GM21515 (cell line): Measurements from ENCODE around the gene HSPA12A.

Experiments
- ATAC-seq: cut with Tn5 transposase; IDR thresholded peaks from one replicate; pipeline ENCODE4 v1.9.1; 2021; ENCODE audit not compliant: unreplicated experiment

The HSPA12A gene

GRCh38 chr10:116694927-116695268 lies 47.5 kb downstream of the HSPA12A start:
- ATAC-seq = no peak

- no peak for ATAC-seq
Observed at GRCh38 chr10:116694243-116694926, 48.0 kb downstream of the HSPA12A start.

GRCh38 chr10:116692225-116692624 lies 50.1 kb downstream of the HSPA12A start:
- no peak for ATAC-seq

GRCh38 chr10:116691635-116692034 lies 50.7 kb downstream of the HSPA12A start:
- no peak for ATAC-seq

GRCh38 chr10:116690356-116691322 lies 51.7 kb downstream of the HSPA12A start:
- no peak for ATAC-seq

GRCh38 chr10:116689744-116690143 lies 52.6 kb downstream of the HSPA12A start:
- no peak for ATAC-seq

- no peak for ATAC-seq
Observed at GRCh38 chr10:116688741-116689495, 53.4 kb downstream of the HSPA12A start.

GRCh38 chr10:116688241-116688711 lies 54.1 kb downstream of the HSPA12A start:
- ATAC-seq = no peak

- ATAC-seq = no peak
Observed at GRCh38 chr10:116687633-116688032, 54.7 kb downstream of the HSPA12A start.

GRCh38 chr10:116686632-116687031 lies 55.7 kb downstream of the HSPA12A start:
- ATAC-seq = no peak

GRCh38 chr10:116685807-116686206 lies 56.6 kb downstream of the HSPA12A start:
- ATAC-seq = no peak

GRCh38 chr10:116684781-116685180 lies 57.6 kb downstream of the HSPA12A start:
- ATAC-seq = no peak

- ATAC-seq = no peak
Observed at GRCh38 chr10:116683821-116684220, 58.5 kb downstream of the HSPA12A start.

GRCh38 chr10:116683166-116683565 lies 59.2 kb downstream of the HSPA12A start:
- ATAC-seq = no peak

- no peak for ATAC-seq
Observed at GRCh38 chr10:116679351-116679750, 63.0 kb downstream of the HSPA12A start.

GRCh38 chr10:116676633-116677032 lies 65.7 kb downstream of the HSPA12A start:
- no peak for ATAC-seq

- ATAC-seq = no peak
Observed at GRCh38 chr10:116676118-116676517, 66.2 kb downstream of the HSPA12A start.

- no peak for ATAC-seq
Observed at GRCh38 chr10:116674901-116675423, 67.4 kb downstream of the HSPA12A start.

- no peak for ATAC-seq
Observed at GRCh38 chr10:116673866-116674265, 68.5 kb downstream of the HSPA12A start.

GRCh38 chr10:116672891-116673290 lies 69.5 kb downstream of the HSPA12A start:
- ATAC-seq = no peak

GRCh38 chr10:116671274-116671926 lies 71.0 kb downstream of the HSPA12A start:
- ATAC-seq = no peak
